Prostate gland (tissue), 2 donors: ENCODE measurements around the gene LMO7. TPM values are rescaled to one million over a fixed set of nuclear protein-coding genes. Genes with fewer than 3 reads are reported as not detected.

Source experiments
- total RNA-seq, 2 donors: library from RNA; depleted of rRNA; stranded (reverse); fragments of >200 nt; gene quantifications; one replicate each; pipeline ENCODE4 v1.1.0, GENCODE V29; 2016

LMO7 gene
- total RNA-seq, 2 donors from 2014 or later: 87.8 to 99.9 TPM

Other genes with a start within 250 kb of the LMO7 start
- 10 to 100 TPM; 27.6 to 56.1 TPM for gene TBC1D4, start 154.2 kb upstream of the LMO7 start, total RNA-seq
- 100 to 1,000 TPM in 1 of 2 donors, 10 to 100 TPM in 1; 77.3 to 183 TPM for gene COMMD6, start 98.5 kb upstream of the LMO7 start, total RNA-seq
- 10 to 100 TPM; 17.1 to 26.8 TPM for gene UCHL3, start 86.5 kb upstream of the LMO7 start, total RNA-seq